NCI-H128 (cell line): ENCODE data around the gene PLCH1.

Experiments
- DNase-seq: peaks from one replicate; lab custom pipeline; 2025; ENCODE audit not compliant: unreplicated experiment; lab: John Stamatoyannopoulos, UW

Gene PLCH1, protein sequence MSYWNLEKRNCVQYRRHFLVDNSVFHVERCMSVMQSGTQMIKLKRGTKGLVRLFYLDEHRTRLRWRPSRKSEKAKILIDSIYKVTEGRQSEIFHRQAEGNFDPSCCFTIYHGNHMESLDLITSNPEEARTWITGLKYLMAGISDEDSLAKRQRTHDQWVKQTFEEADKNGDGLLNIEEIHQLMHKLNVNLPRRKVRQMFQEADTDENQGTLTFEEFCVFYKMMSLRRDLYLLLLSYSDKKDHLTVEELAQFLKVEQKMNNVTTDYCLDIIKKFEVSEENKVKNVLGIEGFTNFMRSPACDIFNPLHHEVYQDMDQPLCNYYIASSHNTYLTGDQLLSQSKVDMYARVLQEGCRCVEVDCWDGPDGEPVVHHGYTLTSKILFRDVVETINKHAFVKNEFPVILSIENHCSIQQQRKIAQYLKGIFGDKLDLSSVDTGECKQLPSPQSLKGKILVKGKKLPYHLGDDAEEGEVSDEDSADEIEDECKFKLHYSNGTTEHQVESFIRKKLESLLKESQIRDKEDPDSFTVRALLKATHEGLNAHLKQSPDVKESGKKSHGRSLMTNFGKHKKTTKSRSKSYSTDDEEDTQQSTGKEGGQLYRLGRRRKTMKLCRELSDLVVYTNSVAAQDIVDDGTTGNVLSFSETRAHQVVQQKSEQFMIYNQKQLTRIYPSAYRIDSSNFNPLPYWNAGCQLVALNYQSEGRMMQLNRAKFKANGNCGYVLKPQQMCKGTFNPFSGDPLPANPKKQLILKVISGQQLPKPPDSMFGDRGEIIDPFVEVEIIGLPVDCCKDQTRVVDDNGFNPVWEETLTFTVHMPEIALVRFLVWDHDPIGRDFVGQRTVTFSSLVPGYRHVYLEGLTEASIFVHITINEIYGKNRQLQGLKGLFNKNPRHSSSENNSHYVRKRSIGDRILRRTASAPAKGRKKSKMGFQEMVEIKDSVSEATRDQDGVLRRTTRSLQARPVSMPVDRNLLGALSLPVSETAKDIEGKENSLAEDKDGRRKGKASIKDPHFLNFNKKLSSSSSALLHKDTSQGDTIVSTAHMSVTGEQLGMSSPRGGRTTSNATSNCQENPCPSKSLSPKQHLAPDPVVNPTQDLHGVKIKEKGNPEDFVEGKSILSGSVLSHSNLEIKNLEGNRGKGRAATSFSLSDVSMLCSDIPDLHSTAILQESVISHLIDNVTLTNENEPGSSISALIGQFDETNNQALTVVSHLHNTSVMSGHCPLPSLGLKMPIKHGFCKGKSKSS (N-terminal part only)

GRCh38 chr3:155744626-155745324, at the start of gene PLCH1:
Gene PLCH1 (minus strand): TSS chr3:155745071. CDS start chr3:155704224, 40,847 bp downstream.
- DNase-seq = peak; percentile 66

- no peak for DNase-seq
These were observed 47.7 kb upstream of the PLCH1 start for GRCh38 chr3:155792532-155792931.

DNA sequence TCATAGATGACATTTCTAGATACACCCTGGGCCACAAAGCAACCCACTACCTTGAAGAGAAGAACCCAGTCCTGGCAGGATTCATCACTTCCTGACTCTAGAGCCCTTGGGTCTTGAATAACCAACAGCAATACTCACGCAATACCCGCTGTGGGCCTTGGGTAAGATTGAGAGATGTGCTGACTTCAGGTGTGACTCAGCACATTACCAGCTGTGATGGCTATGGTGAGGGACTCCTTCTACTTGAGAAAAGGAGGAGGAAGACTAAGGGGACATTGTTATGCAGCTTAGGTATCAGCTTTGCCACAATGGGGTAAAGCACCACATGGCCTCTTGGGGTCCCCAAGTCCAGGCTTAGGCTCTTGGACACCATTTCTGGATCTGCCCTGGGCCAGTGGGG, 46.3 kb upstream of the PLCH1 start:
- no peak for DNase-seq

GRCh38 chr3:155790272-155790925, 45.5 kb upstream of the PLCH1 start:
- no peak for DNase-seq

DNA sequence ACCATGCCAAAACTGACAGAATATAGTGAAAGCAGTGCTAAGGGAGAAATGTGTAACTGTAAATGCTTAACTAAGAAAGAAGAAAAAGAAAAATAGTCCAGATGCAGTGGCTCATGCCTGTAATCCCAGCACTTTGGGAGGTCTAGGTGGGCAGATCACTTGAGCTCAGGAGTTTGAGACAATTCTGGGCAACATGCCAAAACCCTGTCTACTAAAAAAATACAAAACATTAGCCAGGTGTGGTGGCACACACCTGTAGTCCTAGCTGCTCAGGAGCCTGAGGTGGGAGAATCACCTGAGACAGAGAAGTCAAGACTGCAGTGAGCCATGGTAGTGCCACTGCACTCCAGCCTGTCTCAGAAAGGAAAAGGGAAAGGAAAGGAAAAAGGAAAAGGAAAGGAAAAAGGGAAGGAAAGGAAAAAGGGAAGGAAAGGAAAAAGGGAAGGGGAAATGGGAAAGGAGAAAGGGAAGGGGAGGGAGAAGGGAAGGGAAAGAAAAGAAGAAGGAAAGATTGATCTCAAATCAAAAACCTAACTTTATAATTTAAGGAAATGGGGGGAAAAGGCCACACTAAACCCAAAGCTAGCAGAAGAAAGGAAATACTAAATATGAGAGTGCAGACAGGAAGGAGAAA, 40.9 kb upstream of the PLCH1 start:
- no peak for DNase-seq

- DNase-seq = no peak
These were observed 37.6 kb upstream of the PLCH1 start for GRCh38 chr3:155782390-155782953.

DNA sequence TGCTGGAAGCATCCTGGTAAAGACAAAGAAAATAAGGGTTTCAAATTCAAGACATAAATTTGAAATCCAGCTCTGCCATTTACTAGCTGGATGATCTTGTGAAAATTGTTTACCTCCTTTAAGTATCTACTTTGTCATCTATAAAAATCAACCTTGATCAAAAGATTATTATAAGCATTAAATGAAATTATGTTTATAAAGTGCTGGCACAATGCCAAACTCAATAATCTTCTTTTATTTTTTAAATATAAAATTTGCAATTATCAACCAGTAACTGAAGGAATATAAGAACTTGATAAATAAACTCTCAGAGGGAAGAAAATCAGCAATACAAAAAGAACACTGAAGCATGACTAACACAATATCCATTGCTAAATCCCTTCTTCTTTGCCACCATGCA, 35.4 kb upstream of the PLCH1 start:
- no peak for DNase-seq

DNA sequence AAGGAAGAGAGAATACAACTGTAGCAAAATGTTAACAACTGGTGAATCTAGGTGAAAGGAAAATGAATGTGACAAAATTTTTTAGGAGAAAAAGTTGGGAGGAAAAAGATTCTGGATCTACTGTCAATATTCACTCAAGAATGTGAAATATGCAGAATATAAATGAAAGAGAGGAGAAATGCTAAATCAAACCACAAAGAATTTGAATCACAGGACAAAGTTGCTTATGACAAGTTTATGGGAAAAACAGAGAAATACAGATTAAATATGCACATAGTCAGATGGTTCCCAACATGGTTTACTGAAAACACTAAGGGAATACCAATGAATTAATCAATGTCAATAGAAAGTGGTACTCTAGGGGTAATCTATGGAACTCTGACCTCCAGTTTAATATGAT, 33.6 kb upstream of the PLCH1 start:
- DNase-seq = no peak

DNA sequence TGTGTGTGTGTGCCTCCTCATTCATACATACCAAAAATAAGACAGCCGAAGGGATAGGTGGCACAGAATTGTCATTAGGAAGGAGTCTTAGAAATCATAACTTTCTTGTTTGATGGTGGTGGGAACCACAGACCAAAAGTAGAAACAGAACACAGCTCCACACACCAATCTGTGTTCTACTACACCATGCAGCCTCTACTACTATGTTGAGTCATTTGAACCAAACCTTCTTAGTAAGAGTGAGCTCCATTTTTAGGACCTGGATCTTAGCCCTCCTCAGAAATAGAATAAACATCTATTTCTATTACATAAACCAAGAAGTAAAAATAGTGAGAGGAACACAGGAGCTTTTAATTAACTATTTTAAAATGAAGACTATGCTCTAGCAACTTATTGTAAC, 27.9 kb upstream of the PLCH1 start:
- DNase-seq = no peak

DNA sequence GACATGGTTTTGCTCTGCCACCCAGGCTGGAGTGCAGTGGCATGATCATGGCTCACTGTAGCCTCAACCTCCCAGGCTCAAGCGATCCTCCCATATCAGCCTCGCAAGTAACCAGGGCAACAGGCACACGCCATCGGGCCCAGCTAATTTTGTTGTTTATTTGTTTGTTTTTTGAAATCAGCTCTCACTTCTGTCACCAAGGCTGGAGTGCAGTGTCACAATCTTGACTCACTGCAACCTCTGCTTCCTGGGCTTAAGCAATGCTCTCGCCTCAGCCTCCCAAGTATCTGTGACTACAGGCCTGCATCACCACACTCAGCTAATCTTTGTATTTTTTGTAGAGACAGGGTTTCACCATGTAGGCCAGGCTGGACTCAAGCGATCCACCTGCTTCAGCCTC, 26.3 kb upstream of the PLCH1 start:
- no peak for DNase-seq

DNA sequence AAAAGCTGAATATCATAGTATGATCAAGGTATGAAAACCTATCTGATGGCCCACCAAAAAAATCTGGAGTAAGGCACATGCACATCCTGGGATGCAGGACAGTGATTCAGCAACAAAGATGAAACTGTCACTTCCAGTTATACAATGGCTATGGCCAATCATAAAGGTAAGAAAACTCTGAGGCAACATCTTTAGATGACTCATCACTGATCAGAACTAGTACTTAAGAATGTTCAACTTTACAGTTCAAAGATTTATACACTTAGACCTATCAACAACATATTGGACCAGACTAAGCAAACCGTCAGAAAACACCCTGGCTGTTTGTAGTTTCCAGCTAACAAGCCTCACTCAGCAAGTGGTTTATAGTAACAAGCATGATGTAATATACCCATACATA, 21.3 kb upstream of the PLCH1 start:
- DNase-seq = no peak

- DNase-seq = no peak
These were observed 19.1 kb upstream of the PLCH1 start for GRCh38 chr3:155763870-155764463.

GRCh38 chr3:155760653-155761052, 15.8 kb upstream of the PLCH1 start:
- no peak for DNase-seq

- no peak for DNase-seq
These were observed 12.7 kb upstream of the PLCH1 start for GRCh38 chr3:155757577-155757976.

GRCh38 chr3:155753038-155753639, 8.3 kb upstream of the PLCH1 start:
- no peak for DNase-seq

GRCh38 chr3:155748611-155749365, 3.9 kb upstream of the PLCH1 start:
- DNase-seq = no peak

- DNase-seq = no peak
These were observed 3.0 kb upstream of the PLCH1 start for GRCh38 chr3:155747946-155748290.
